Measurements from ENCODE around the gene AKIP1.

The AKIP1 gene

DNA sequence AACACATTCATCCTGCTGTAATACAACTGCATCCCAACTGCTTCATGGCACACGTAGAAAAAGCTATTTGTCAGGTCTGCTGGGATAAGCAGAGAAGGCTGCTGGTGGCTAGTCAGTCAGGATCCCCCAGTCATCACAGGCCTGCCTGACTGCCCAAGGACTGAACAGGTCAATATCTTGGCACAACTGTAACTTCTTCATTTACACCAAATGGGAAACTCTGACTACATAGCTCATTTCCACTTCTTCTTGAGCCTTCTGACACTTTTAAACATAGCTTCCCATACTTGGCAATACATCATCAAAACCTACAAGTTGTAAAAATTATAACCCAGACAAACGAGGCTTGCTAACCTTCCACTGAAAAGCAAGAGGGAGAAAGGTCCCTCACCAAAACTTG, 50.4 kb downstream of the AKIP1 start:
- no peak for DNase-seq (ENCODE audit: low spot score)

GRCh38 chr11:8962841-8963240, 51.9 kb downstream of the AKIP1 start:
- no peak for DNase-seq (ENCODE audit: low spot score)

DNA sequence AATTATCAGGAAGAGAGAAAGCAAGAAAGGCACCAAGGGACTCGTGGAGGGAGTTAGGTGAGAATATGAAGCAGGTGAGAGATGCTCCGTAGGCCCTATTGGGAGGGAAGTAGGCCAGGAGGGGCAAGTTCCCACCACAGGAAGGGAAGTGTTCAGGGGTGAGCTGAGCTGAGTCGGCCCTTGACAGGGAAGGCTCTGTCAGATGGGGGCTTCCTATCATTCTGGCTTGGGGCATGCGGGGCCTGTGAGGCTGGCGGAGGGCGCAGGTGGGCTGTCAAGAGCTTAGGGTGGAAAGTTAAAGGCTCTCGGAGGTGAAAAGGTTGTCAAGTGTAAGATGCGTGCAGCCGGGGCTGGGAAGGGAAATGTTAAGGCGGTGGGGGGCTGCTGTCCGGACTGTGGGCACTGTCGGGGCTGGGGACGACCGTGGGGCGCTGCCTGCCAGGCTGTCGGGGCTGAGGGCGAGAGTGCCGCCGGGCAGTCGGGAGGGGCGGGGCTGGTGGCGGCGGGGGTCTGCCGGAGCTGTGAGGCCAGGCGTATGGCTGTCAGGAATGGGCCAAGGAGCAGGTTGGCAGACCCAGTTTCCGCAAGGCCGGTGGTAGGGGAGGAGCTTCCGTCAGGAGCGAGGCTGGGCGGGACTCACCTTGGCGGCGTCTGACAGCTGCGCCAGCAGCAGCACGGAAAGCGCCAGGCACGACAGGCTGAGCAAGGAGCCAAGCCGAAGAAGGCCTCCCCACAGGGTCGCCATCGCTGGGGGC, 52.8 kb downstream of the AKIP1 start:
- no peak for DNase-seq (ENCODE audit: low spot score)

- DNase-seq (ENCODE audit: low spot score): peak; percentile 86
Observed at GRCh38 chr11:8964324-8965320, 53.6 kb downstream of the AKIP1 start, which contains the start of gene TMEM9B. TSS of gene TMEM9B (minus strand) at chr11:8964442. CDS start at chr11:8964313, 129 bp downstream.

GRCh38 chr11:8967184-8967583, 56.2 kb downstream of the AKIP1 start:
- DNase-seq (ENCODE audit: low spot score): no peak

Measured in pons (tissue), 1 donor.